HPDE6-E6E7 (cell line): ENCODE results near the gene LOC128125822.
"Not testable (repeated sequence)": the region's sequence is repeated elsewhere in the genome, so short reads cannot be mapped to it uniquely, and the experiment has no call there.

Source experiments
- DNase-seq: peaks from one replicate; pipeline ENCODE4 v3.0.0; 2011; ENCODE audit warnings: missing footprints; ENCODE audit errors: extremely low spot score

Gene LOC128125822

DNA sequence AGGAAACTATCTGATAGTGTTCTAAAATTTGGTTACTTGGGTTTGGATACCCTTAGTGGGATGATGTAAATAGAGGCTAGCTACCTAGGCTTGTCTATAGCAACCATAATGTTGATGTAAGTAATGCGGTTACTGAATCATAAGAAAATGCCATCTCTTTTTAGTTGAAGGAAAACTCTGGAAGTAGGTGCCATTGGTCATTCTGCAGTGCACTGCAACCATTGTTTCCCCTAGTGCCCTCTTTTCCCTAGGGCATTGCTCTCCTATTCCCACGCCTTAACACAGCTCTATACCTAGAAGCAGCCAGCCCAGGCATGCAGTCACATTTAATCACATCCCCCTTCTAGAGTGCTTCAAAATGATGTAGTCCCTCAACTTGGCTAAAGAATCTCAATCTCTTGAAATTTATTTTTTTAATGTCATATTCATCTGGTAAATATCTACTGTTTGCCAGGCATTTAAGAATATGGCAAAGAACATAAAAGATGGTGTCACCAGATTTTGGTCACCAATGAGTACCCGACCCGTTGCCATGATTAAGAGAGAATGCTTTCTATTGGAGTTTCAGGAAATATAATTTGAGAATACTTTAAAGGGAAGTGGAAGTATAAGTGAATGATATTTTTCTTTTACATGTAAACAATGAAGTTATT, 10.4 kb downstream of the LOC128125822 start:
- DNase-seq = no peak

DNA sequence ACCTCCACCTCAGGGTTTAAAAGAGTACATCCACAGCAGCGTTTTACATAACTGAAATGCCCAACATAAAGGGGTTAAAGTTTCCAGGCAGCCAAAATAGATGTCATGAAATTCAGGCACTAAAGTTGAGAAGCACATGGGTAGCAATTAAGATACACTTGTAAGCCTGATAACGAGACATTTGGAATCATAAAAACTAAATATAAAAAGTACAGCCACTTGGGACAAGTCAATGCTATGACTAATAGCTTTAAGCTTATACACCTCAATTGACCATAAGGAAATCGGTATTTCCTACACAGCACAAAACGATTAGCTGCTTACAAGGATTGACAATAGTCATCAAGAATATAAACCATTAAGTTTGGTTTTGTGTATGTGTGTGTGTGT, 11.8 kb downstream of the LOC128125822 start:
- no peak for DNase-seq

DNA sequence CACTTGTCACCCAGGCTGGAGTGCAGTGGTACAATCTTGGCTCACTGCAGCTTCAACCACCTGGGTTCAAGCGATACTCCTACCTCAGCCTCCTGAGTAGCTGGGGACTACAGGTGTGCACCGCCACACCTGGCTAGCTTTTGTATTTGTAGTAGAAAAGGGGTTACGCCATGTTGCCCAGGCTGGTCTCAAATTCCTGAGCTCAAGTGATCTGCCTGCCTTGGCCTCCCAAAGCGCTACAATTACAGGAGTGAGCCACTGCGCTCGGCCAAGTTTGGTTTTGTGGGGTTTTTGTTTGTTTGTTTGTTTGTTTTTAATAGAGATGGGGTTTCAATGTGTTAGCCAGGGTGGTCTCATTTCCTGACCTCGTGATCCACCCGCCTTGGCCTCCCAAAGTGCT, 12.3 kb downstream of the LOC128125822 start:
- no peak for DNase-seq

DNA sequence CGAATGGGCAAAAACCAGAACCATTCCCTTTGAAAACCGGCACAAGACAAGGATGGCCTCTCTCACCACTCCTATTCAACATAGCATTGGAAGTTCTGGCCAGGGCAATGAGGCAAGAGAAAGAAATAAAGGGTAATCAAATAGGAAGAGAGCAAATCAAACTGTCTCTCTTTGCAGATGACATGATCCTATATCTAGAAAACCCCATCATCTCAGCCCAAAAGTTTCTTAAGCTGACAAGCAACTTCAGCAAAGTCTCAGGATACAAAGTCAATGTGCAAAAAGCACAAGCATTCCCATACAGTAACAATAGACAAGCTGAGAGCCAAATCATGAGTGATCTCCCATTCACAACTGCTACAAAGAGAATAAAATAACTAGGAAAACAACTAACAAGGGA, 13.4 kb downstream of the LOC128125822 start:
- not testable (repeated sequence) for DNase-seq

DNA sequence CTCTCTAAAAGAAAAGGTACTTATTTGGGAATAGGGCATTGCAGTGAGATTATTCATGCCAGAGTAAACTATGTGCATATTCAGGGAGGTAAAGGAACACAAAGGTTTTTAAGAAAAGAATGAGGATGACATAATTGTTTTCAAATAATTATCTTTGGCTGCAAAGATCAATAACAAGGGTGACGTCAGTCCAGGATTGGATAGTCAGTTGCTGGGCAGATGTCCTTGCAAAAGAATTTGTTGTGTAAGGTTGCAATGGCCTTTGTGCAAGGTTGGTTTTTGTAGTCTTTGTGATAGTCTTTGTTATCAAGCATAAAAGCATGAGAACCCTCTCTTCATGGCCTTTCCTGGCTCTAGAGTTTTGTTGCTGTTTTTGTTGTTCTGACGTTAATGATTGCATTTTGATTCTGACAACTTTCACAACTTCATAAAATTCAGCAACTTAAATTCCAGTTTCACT, 17.7 kb downstream of the LOC128125822 start:
- no peak for DNase-seq

DNA sequence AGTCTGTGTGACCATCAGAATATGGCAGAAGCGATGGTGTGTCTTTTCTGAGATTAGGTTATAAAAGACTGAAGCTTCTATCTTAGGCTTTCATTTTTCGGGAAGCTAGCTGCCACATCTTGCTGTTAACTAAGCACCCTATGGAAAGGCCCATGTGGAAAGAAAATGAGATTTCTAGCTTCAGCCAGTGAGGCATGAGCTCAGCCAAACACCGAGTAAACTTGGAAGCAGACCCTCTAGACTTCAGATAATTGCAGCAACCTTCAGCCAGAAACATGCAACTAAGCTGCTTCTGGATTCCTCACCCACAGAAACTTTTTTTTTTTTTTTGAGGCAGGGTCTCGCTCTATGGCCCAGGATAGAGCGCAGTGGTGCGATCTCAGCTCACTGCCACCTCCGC, 20.6 kb downstream of the LOC128125822 start:
- no peak for DNase-seq

DNA sequence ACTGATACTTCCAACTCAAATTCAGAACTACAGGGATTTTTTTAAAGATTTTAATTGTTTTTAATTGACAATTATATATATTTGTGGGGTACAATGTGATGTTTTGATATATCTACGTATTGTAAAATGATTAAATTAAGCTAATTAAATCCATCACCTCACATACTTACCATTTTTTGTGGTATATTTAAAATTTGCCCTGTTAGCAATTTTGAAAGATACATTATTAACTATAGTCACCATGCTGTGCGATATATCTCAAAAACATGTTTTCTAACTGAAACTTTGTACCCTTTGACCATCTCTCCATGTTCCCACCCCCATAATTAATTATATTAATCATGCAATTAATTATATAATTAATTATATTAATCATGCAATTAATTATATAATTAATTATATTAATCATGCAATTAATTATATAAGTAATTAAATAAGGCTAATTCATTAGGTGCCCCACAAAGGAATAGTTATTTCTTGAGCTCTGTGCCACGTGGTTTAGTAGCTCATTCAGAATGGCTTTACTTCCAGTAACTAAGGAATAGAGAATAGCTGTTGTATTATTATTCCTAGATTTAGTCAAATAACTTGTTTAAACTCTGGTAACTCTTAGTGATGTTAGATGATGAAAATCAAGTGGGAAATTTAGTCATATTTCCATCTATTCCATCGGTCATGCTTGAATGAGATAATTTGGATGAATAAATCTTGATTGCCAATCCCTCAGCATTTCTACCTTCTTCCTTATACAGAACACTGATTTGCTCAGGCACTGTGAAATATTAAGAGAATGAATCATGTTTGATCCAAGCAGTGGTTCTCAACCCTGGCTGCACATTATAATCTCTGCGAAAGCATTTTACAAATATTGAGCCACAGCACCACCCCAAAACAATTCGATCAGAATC, 25.1 kb downstream of the LOC128125822 start:
- no peak for DNase-seq

DNA sequence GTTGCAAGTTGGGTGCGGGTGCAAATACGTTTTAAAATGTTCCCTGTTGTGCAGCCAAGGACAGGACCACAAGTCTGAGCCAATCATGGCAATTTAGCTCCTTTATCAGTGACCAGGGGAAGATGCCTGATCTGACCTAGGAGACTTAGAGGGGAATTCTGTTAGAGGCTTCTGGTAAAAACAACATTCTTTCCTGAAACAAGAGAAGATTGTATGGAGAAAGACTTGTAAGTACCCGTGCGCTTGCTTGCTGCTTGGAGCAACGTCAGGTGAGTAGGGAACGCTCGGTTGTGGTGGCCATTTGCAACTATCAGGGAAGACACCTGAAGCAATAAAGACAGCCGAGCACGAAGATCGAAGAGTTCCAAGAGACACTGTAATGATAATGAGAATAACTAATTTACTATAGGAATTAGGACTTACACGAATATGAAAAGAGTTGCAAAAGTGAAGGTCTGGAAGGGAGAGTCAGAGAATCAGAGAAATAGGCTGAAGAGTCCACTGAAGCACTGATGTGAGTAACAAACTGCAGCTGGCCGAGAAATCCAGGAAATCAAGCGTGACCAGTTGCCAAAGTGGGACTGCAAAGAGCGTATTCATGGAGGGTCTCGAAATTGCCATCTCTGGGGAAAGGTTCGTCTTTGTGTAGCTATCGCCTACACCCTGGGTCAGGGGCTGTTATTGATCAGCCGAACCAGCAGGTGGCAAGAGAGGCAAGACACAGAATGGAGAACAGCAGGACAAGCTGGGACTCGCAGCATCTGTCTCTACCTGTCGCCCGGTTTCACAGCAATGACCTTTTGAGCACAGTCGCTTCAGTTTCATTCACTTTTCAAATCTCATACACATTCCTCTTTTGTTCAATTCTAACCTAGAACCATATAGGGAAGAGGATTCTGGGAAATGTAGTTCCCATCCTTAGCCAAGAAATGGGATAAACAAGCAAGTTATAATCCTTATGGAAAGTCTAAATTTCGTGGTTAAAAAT, 26.1 kb downstream of the LOC128125822 start:
- peak; percentile 69 for DNase-seq

DNA sequence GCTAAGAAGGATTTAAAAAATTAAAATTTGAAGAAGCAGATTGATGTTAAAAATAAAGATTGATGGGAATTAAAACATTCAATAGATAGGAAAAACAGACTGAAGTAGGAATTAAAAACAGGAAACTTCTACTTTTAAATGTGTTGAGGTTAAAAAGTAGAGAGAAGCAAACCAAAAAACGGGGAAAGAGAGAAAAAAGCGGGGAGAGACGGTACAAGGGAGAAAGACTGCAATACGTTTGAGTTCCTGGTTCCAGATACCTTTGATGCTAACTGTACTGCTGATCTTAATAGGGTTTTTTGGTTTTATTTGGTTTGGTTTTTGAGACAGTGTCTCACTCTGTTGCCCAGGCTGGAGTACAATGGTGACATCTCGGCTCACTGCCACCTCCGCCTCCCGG, 27.0 kb downstream of the LOC128125822 start:
- no peak for DNase-seq

DNA sequence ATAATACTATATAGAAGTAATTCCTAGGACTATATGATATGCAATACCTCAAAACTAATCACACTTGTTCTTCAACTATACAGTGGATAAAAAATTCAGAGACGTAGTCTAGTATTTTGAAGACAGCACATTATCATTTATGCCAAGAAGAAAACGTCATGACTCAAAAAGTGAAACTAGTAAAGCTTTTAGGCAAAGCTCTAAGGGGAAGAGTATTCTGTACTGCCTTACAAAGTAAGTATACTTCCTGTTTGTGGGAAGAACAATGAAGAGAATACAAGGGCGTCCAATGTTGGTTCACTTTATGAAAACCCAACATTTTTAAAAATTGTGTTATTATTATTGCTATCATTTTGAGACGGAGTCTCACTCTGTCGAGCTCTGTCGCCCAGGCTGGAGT, 27.9 kb downstream of the LOC128125822 start:
- DNase-seq = no peak

DNA sequence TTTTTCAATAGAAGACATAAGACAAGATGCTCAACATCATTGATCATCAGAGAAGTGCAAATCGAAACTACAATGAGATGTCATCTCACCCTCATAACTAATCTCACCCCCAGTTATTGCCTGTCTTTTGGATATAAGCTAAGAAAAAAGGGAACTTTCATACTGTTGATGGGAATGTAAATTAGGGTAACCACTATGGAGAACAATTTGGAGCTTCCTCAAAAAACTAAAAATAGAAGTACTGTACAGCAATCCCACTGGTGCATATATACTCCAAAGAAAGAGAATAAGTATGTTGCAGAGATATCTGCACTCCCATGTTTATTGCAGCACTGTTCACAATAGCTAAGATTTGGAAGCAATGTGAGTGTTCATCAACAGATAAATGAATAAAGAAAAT, 37.0 kb downstream of the LOC128125822 start:
- DNase-seq = no peak

DNA sequence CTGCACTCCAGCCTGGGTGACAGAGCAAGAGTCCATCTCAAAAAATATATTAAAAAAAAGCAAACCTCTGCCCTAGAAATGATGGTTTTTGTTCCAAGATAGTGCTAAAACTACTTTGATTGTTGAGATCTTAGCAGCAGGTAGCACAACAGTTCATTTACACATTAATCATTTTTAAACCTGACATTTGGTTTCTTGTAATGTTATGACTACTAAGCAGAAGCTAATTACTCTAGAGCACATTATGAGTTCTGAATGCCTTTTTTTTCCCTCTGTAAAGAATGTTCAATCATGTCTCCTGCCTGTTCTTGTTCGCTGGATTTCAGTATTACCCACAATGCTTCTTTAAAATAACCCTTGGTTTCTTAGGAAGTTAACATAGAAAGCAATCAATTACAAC, 38.7 kb downstream of the LOC128125822 start:
- DNase-seq = no peak

DNA sequence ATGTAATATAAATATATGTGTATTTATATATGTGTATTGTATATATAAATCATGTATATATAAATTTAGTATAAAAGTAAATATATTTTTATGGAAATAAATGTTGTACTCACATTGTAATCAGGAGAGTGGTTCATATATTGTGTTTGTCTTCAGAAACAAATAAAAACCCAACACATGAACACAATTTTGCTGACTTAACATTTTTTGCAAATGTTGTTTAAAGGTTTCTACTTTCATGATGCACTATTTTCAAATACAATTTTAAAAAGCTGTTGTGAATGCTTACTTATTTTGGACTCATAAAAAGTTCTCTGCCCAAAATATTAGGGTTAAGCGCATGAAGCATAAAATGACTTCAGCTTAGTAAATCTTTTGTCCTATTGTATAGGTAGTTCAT, 39.3 kb downstream of the LOC128125822 start:
- no peak for DNase-seq

DNA sequence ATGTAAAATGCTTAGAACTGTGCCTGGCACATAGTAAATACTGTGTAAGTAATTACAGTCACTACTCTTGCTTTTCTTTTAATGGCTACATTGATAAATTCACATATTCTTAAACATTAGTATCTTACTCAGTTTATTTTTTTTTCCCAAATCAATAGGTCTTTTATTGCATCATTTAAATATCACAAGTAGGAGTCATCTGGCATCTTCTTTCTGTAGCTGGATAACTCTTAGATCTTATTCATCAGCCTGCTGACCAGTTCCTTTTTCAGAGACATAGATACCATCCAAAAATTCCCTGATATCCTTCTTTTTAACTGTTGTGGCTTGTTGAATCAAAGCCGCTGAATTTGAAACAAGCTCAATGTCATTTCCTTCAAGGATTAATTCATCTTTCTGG, 43.3 kb downstream of the LOC128125822 start:
- no peak for DNase-seq
